Naive B cell (primary cell): ENCODE results near the gene HNRNPA1. TPM values are rescaled to one million over a fixed set of nuclear protein-coding genes. Genes with fewer than 3 reads are reported as not detected.

ENCODE experiments used
- ATAC-seq, 2 donors: fragments of 150-1000 bp; cut with Tn5 transposase; 2 replicates each; pipeline ENCODE4 v1.10.0; 2021; ENCODE audit warnings: low read depth in 2 of 2, mild to moderate bottlenecking in 2 of 2, moderate library complexity in 2 of 2
- DNase-seq: peaks from one replicate; pipeline ENCODE4 v3.0.0; 2022
- H3K27ac Mint-ChIP-seq, 6 donors: one replicate each; pipeline ENCODE4 v1.8.0; 2020 to 2022; ENCODE audit warnings: mild to moderate bottlenecking in 6 of 6, mixed read lengths in 6 of 6, moderate library complexity in 5 of 6, inconsistent platforms in 2 of 6
- H3K27me3 Mint-ChIP-seq, 3 donors: one replicate each; pipeline ENCODE4 v1.8.0; 2021 to 2022; ENCODE audit warnings: mixed read lengths in 3 of 3, mild to moderate bottlenecking in 1 of 3
- H3K36me3 Mint-ChIP-seq, 2 donors: one replicate each; pipeline ENCODE4 v1.8.0; 2020 to 2022; ENCODE audit warnings: mixed read lengths in 2 of 2, inconsistent platforms in 1 of 2, mild to moderate bottlenecking in 1 of 2
- H3K4me1 Mint-ChIP-seq, 3 donors: one replicate each; pipeline ENCODE4 v1.8.0; 2020 to 2022; ENCODE audit warnings: mixed read lengths in 3 of 3, inconsistent platforms in 1 of 3, mild to moderate bottlenecking in 1 of 3, moderate library complexity in 1 of 3
- H3K4me3 Mint-ChIP-seq, 8 donors: one replicate each; pipeline ENCODE4 v1.8.0; 2020 to 2022; ENCODE audit warnings: mild to moderate bottlenecking in 8 of 8, mixed read lengths in 8 of 8, moderate library complexity in 8 of 8, inconsistent platforms in 2 of 8
- H3K9me3 Mint-ChIP-seq, 7 donors: one replicate each; pipeline ENCODE4 v1.8.0; 2020 to 2022; ENCODE audit warnings: mixed read lengths in 7 of 7, mild to moderate bottlenecking in 5 of 7, inconsistent platforms in 2 of 7, moderate library complexity in 1 of 7
- polyA plus RNA-seq, 6 donors: library from polyadenylated mRNA; unstranded; fragments of 300-500 nt; fragmentation: Illumina TruSeq; gene quantifications; one replicate each; pipeline ENCODE4 v1.2.3, GENCODE V29; 2021; ENCODE audit warnings: low read depth in 6 of 6

The HNRNPA1 gene
- polyA plus RNA-seq, 6 donors from 2014 or later = 658 to 830 (median 791) TPM

- no peaks in the 10 kb centered on the region for H3K9me3 Mint-ChIP-seq
- H3K27ac Mint-ChIP-seq = peak overlapping the region; percentile 89 to 97 (median 91)
- DNase-seq (peak; percentile 67), ATAC-seq (peak; percentile 94)
- H3K4me1 Mint-ChIP-seq = peaks cover 16 to 28% (median 21%) of the 10 kb centered on the region in 3 donors
- no peaks in the 10 kb centered on the region for H3K27me3 Mint-ChIP-seq
- H3K36me3 Mint-ChIP-seq = peaks cover 0 to 4% of the 10 kb centered on the region in 2 donors
- H3K4me3 Mint-ChIP-seq = peak overlapping the region; percentile 76 to 90 (median 84)
Observed at GRCh38 chr12:54259194-54260011, 21.1 kb upstream of the HNRNPA1 start.

- ATAC-seq = no peak
- Mint-ChIP-seq H3K9me3 (no peaks in the 10 kb centered on the region), H3K27me3 (no peaks in the 10 kb centered on the region), H3K4me1 (peaks cover 21 to 33% (median 21%) of the 10 kb centered on the region in 3 donors), H3K4me3 (peak overlapping the region in 4 of 8 donors; percentile 17 to 78 (median 38)), H3K27ac (peak overlapping the region in 2 of 6 donors; percentile 9 to 68), H3K36me3 (no peaks in the 10 kb centered on the region)
- no peak for DNase-seq
Observed at GRCh38 chr12:54261815-54262402, 18.6 kb upstream of the HNRNPA1 start.

- Mint-ChIP-seq H3K9me3 (no peaks in the 10 kb centered on the region), H3K4me1 (peaks cover 19 to 33% (median 21%) of the 10 kb centered on the region in 3 donors), H3K27ac (no peak overlapping the region), H3K27me3 (no peaks in the 10 kb centered on the region), H3K4me3 (no peak overlapping the region), H3K36me3 (no peaks in the 10 kb centered on the region)
- DNase-seq (no peak), ATAC-seq (no peak)
Observed at GRCh38 chr12:54262403-54262925, 18.1 kb upstream of the HNRNPA1 start.

GRCh38 chr12:54265364-54265812 lies 15.1 kb upstream of the HNRNPA1 start:
- no peak for DNase-seq
- Mint-ChIP-seq H3K9me3 (no peaks in the 10 kb centered on the region), H3K4me1 (peaks cover 10 to 21% (median 14%) of the 10 kb centered on the region in 3 donors), H3K27me3 (no peaks in the 10 kb centered on the region), H3K4me3 (no peak overlapping the region), H3K27ac (peak overlapping the region in 3 of 6 donors; percentile 7 to 64 (median 48)), H3K36me3 (no peaks in the 10 kb centered on the region)
- ATAC-seq = no peak

- Mint-ChIP-seq H3K4me3 (peak overlapping the region in 1 of 8 donors; percentile 16), H3K27ac (no peak overlapping the region), H3K36me3 (no peaks in the 10 kb centered on the region), H3K27me3 (no peaks in the 10 kb centered on the region), H3K9me3 (no peaks in the 10 kb centered on the region), H3K4me1 (peaks cover 7 to 12% (median 10%) of the 10 kb centered on the region in 3 donors)
- ATAC-seq (no peak), DNase-seq (no peak)
Observed at GRCh38 chr12:54266852-54267251, 13.7 kb upstream of the HNRNPA1 start.

GRCh38 chr12:54270345-54270744 lies 10.2 kb upstream of the HNRNPA1 start:
- Mint-ChIP-seq H3K4me3 (no peak overlapping the region), H3K27me3 (no peaks in the 10 kb centered on the region), H3K4me1 (peaks cover 7 to 18% (median 15%) of the 10 kb centered on the region in 3 donors), H3K9me3 (no peaks in the 10 kb centered on the region), H3K36me3 (no peaks in the 10 kb centered on the region), H3K27ac (peak overlapping the region in 3 of 6 donors; percentile 22 to 60 (median 39))
- no peak for DNase-seq
- no peak for ATAC-seq

- Mint-ChIP-seq H3K36me3 (no peaks in the 10 kb centered on the region), H3K9me3 (no peaks in the 10 kb centered on the region), H3K27me3 (no peaks in the 10 kb centered on the region), H3K4me1 (peaks cover 4 to 28% (median 27%) of the 10 kb centered on the region in 3 donors), H3K4me3 (no peak overlapping the region), H3K27ac (peak overlapping the region in 3 of 6 donors; percentile 12 to 28 (median 24))
- DNase-seq (no peak), ATAC-seq (no peak)
Observed at GRCh38 chr12:54272214-54272613, 8.3 kb upstream of the HNRNPA1 start.

GRCh38 chr12:54273981-54274380 lies 6.5 kb upstream of the HNRNPA1 start:
- no peaks in the 10 kb centered on the region for H3K36me3 Mint-ChIP-seq
- H3K9me3 Mint-ChIP-seq = no peaks in the 10 kb centered on the region
- ATAC-seq (no peak), DNase-seq (no peak)
- peak overlapping the region in 1 of 8 donors; percentile 24 for H3K4me3 Mint-ChIP-seq
- H3K27ac Mint-ChIP-seq = peak overlapping the region in 1 of 6 donors; percentile 12
- peaks cover 4 to 34% (median 25%) of the 10 kb centered on the region in 3 donors for H3K4me1 Mint-ChIP-seq
- H3K27me3 Mint-ChIP-seq = no peaks in the 10 kb centered on the region

GRCh38 chr12:54276368-54276767 lies 4.2 kb upstream of the HNRNPA1 start:
- no peak for ATAC-seq
- Mint-ChIP-seq H3K27ac (peak overlapping the region in 4 of 6 donors; percentile 1 to 47 (median 30)), H3K27me3 (no peaks in the 10 kb centered on the region), H3K36me3 (no peaks in the 10 kb centered on the region), H3K9me3 (no peaks in the 10 kb centered on the region), H3K4me1 (peaks cover 4 to 35% (median 22%) of the 10 kb centered on the region in 3 donors), H3K4me3 (peak overlapping the region in 2 of 8 donors; percentile 30 to 42)
- no peak for DNase-seq

- no peak for DNase-seq
- peaks cover 11 to 42% (median 22%) of the 10 kb centered on the region in 3 donors for H3K4me1 Mint-ChIP-seq
- H3K27me3 Mint-ChIP-seq = no peaks in the 10 kb centered on the region
- ATAC-seq = no peak
- peaks cover 6 to 8% of the 10 kb centered on the region in 2 donors for H3K36me3 Mint-ChIP-seq
- H3K4me3 Mint-ChIP-seq = peak overlapping the region in 2 of 8 donors; percentile 6 to 39
- H3K9me3 Mint-ChIP-seq = no peaks in the 10 kb centered on the region
- peak overlapping the region in 3 of 6 donors; percentile 59 to 92 (median 73) for H3K27ac Mint-ChIP-seq
Observed at GRCh38 chr12:54277823-54278276, 2.7 kb upstream of the HNRNPA1 start.

GRCh38 chr12:54279227-54279631 lies 1.3 kb upstream of the HNRNPA1 start:
- no peaks in the 10 kb centered on the region for H3K9me3 Mint-ChIP-seq
- ATAC-seq = no peak
- H3K4me3 Mint-ChIP-seq = no peak overlapping the region
- no peaks in the 10 kb centered on the region for H3K27me3 Mint-ChIP-seq
- no peak for DNase-seq
- H3K27ac Mint-ChIP-seq = no peak overlapping the region
- H3K4me1 Mint-ChIP-seq = peaks cover 20 to 56% (median 25%) of the 10 kb centered on the region in 3 donors
- H3K36me3 Mint-ChIP-seq = peaks cover 14 to 17% of the 10 kb centered on the region in 2 donors

GRCh38 chr12:54279632-54280467 lies 676 bp upstream of the HNRNPA1 start, which contains the start of gene CBX5:
Gene CBX5 (minus strand): TSS chr12:54280122. CDS start chr12:54257650, 22,472 bp downstream.
- Mint-ChIP-seq H3K9me3 (no peaks in the 10 kb centered on the region), H3K27me3 (no peaks in the 10 kb centered on the region), H3K4me3 (no peak within 1 kb of the TSS), H3K36me3 (peaks cover 14 to 20% of the 10 kb centered on the region in 2 donors), H3K4me1 (peaks cover 21 to 55% (median 24%) of the 10 kb centered on the region in 3 donors), H3K27ac (no peak within 1 kb of the TSS)
- peak; percentile 67 to 70 for ATAC-seq
- DNase-seq = peak; percentile 99
